Globus pallidus (tissue), 1 donor: ENCODE measurements around the gene HNF1A.
A peak's percentile ranks its signal among the peaks of the same experiment; 100 is the strongest.
"Not testable (repeated sequence)": the region's sequence is repeated elsewhere in the genome, so short reads cannot be mapped to it uniquely, and the experiment has no call there.

Source experiments
- DNase-seq: peaks from one replicate; pipeline ENCODE4 v3.0.0-alpha.2; 2015; ENCODE audit warnings: low spot score

HNF1A gene

GRCh38 chr12:121011820-121012219 is 33.5 kb downstream of the HNF1A start:
- no peak for DNase-seq

- DNase-seq = no peak
Measured at GRCh38 chr12:121013715-121014114, 35.4 kb downstream of the HNF1A start.

- peak; percentile 91 for DNase-seq
Measured at GRCh38 chr12:121015825-121016766, 37.8 kb downstream of the HNF1A start, which contains the start of gene C12orf43. Gene C12orf43, minus strand, starts transcription at chr12:121016487. Its CDS starts 13 bp downstream, at chr12:121016474.

- DNase-seq = no peak
Measured at GRCh38 chr12:121017966-121018491, 39.7 kb downstream of the HNF1A start.

GRCh38 chr12:121018860-121019617 is 40.7 kb downstream of the HNF1A start:
- no peak for DNase-seq

- DNase-seq = no peak
Measured at GRCh38 chr12:121021754-121022153, 43.4 kb downstream of the HNF1A start.

- DNase-seq = no peak
Measured at GRCh38 chr12:121022713-121023112, 44.4 kb downstream of the HNF1A start.

GRCh38 chr12:121023799-121024198 is 45.5 kb downstream of the HNF1A start:
- no peak for DNase-seq

- DNase-seq = no peak
Measured at GRCh38 chr12:121025442-121026226, 47.3 kb downstream of the HNF1A start.

- DNase-seq = no peak
Measured at GRCh38 chr12:121026274-121027045, 48.1 kb downstream of the HNF1A start.

- no peak for DNase-seq
Measured at GRCh38 chr12:121030576-121031212, 52.4 kb downstream of the HNF1A start.

GRCh38 chr12:121033625-121034349 is 55.4 kb downstream of the HNF1A start:
- no peak for DNase-seq

- no peak for DNase-seq
Measured at GRCh38 chr12:121034616-121035305, 56.4 kb downstream of the HNF1A start.

GRCh38 chr12:121036810-121037326 is 58.5 kb downstream of the HNF1A start:
- DNase-seq = no peak

- DNase-seq = no peak
Measured at GRCh38 chr12:121038861-121039668, 60.7 kb downstream of the HNF1A start, which contains the start of gene OASL. Gene OASL, minus strand, starts transcription at chr12:121039246. Its CDS starts 275 bp downstream, at chr12:121038971.

GRCh38 chr12:121043067-121043466 is 64.7 kb downstream of the HNF1A start:
- no peak for DNase-seq

- not testable (repeated sequence) for DNase-seq
Measured at GRCh38 chr12:121047400-121047799, 69.1 kb downstream of the HNF1A start.

GRCh38 chr12:121048442-121048841 is 70.1 kb downstream of the HNF1A start:
- DNase-seq = no peak
